NCI-H2196 (cell line): Measurements from ENCODE around the gene DDX27.

Source experiments
- DNase-seq: peaks from one replicate; lab custom pipeline; 2025; ENCODE audit not compliant: unreplicated experiment; lab: John Stamatoyannopoulos, UW

DDX27 gene

GRCh38 chr20:49276961-49277785 is 58.0 kb downstream of the DDX27 start:
- no peak for DNase-seq

GRCh38 chr20:49277786-49278035 is 58.5 kb downstream of the DDX27 start:
- DNase-seq, result no peak

- DNase-seq, result peak; percentile 98
Observed at GRCh38 chr20:49278036-49278817, 59.0 kb downstream of the DDX27 start, which contains the start of gene ZNFX1. TSS of gene ZNFX1 (minus strand) at chr20:49278057. CDS start at chr20:49275839, 2,218 bp downstream.

- DNase-seq, result no peak
Observed at GRCh38 chr20:49278818-49279676, 59.8 kb downstream of the DDX27 start.

- no peak for DNase-seq
Observed at GRCh38 chr20:49279677-49280462, 60.7 kb downstream of the DDX27 start.

GRCh38 chr20:49280463-49281058 is 61.3 kb downstream of the DDX27 start:
- no peak for DNase-seq

GRCh38 chr20:49281059-49281912 is 62.1 kb downstream of the DDX27 start:
- DNase-seq, result no peak

GRCh38 chr20:49281913-49282467 is 62.8 kb downstream of the DDX27 start:
- DNase-seq, result no peak

- DNase-seq, result no peak
Observed at GRCh38 chr20:49282584-49283171, 63.5 kb downstream of the DDX27 start.

GRCh38 chr20:49283176-49283702 is 64.0 kb downstream of the DDX27 start:
- DNase-seq, result no peak

GRCh38 chr20:49283703-49284625 is 64.7 kb downstream of the DDX27 start:
- DNase-seq, result no peak

- no peak for DNase-seq
Observed at GRCh38 chr20:49284818-49285217, 65.6 kb downstream of the DDX27 start.

- no peak for DNase-seq
Observed at GRCh38 chr20:49285233-49285668, 66.0 kb downstream of the DDX27 start.

- no peak for DNase-seq
Observed at GRCh38 chr20:49285813-49286494, 66.7 kb downstream of the DDX27 start.

- DNase-seq, result no peak
Observed at GRCh38 chr20:49286689-49287551, 67.7 kb downstream of the DDX27 start.
